Heart left ventricle (tissue), 13 donors: ENCODE data around the gene ASTN2.

ENCODE experiments used
- POLR2A ChIP-seq, 2 donors: fragments of 450-650 bp; IDR thresholded peaks; one replicate each; pipeline ENCODE4 v1.6.1; 2017; ENCODE audit warnings: antibody characterized with exemption in 2 of 2, mild to moderate bottlenecking in 2 of 2, moderate library complexity in 2 of 2
- TF ChIP-seq, protein P1 (sequence below), 12 donors: fragments of 200-600 bp; sonication (generic) in 4 of 12; IDR thresholded peaks; one replicate each; pipeline versions ENCODE4 v1.5.0 to v1.8.0; 2018 to 2022; ENCODE audit warnings: antibody characterized with exemption in 12 of 12, mild to moderate bottlenecking in 5 of 12
- donor health status: ischemic (EF 13 %, LVEDD 7.1; RV severe dilation, severe dysfunction).
- donor health status: DM: no; HTN: yes; CAD: no.
- donor health status: DM: no; HTN: no; CAD: no.
- donor health status: ischemic (EF 25% LVEDD 6.9; RV normal size, moderate dysfunction).
- donor health status: ischemic (EF 25% LVEDD 5.7; RV mildly dilated, moderate dysfunction).
- donor health status: ischemic (EF 35%, LVEDD 5.7; RV mildly dilated, moderate dysfunction).
- donor health status: nonischemic (EF 11% LVEDD 7.7; RV severe dilation, severe dysfunction).
- donor health status: DM: yes; HTN: yes; CAD: no.
- donor health status: PGD.
- donor health status: ischemic (EF 29% LVEDD 5.4; RV normal size, mild dysfunction).
- donor health status: nonischemic (EF 23%, LVEDD 6.1; RV moderate dilation, normal function).

DNA sequence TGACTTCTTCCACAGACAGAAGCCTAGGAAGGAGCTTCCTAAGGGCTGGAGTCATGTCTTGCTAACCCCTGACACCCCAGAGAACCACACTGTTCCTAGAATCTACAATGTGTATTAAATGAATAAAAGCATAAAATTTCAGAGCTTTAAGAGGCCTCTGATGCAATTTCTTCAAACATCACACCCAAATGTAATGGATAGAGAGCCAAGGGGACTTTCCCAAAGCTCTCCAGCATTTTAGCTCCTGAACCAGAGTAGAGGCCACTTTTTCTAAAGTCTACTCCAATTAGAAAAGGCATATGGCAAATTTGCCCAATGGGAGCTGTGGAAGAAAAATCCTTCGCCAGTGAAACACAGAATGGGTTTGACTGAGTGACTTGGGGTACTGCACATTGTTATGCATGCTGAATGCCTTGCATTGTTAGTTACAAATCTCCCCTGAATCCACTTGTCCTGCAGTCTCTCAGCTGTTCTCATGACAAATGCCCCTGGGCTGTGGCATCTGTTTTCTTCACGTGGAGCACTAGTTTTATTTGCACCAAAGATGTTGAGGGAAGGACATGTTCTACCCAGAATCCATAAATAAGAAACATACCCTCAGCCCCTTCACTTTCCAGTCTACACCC, 334.0 kb downstream of the ASTN2 start:
- no peak for TF ChIP-seq POLR2A (IDR thresholded peaks at IDR 0.05)
- TF ChIP-seq, protein P1, sequence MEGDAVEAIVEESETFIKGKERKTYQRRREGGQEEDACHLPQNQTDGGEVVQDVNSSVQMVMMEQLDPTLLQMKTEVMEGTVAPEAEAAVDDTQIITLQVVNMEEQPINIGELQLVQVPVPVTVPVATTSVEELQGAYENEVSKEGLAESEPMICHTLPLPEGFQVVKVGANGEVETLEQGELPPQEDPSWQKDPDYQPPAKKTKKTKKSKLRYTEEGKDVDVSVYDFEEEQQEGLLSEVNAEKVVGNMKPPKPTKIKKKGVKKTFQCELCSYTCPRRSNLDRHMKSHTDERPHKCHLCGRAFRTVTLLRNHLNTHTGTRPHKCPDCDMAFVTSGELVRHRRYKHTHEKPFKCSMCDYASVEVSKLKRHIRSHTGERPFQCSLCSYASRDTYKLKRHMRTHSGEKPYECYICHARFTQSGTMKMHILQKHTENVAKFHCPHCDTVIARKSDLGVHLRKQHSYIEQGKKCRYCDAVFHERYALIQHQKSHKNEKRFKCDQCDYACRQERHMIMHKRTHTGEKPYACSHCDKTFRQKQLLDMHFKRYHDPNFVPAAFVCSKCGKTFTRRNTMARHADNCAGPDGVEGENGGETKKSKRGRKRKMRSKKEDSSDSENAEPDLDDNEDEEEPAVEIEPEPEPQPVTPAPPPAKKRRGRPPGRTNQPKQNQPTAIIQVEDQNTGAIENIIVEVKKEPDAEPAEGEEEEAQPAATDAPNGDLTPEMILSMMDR (IDR thresholded peaks at IDR 0.05), result no peak
